ENCODE measurements around the gene SLC35G3.
"Not testable (repeated sequence)": the region's sequence is repeated elsewhere in the genome, so short reads cannot be mapped to it uniquely, and the experiment has no call there.

The SLC35G3 gene

GRCh38 chr17:35210741-35211140, 16.5 kb upstream of the SLC35G3 start:
- no peak for DNase-seq (ENCODE audit: low read depth)

- DNase-seq (ENCODE audit: low read depth), result not testable (repeated sequence)
Measured at GRCh38 chr17:35202582-35202981, 8.4 kb upstream of the SLC35G3 start.

- not testable (repeated sequence) for DNase-seq (ENCODE audit: low read depth)
Measured at GRCh38 chr17:35195062-35195461, 869 bp upstream of the SLC35G3 start.

GRCh38 chr17:35192708-35193107, 1.5 kb downstream of the SLC35G3 start:
- DNase-seq (ENCODE audit: low read depth), result no peak

GRCh38 chr17:35191001-35191695, 3.0 kb downstream of the SLC35G3 start:
- no peak for DNase-seq (ENCODE audit: low read depth)

- no peak for DNase-seq (ENCODE audit: low read depth)
Measured at GRCh38 chr17:35189291-35189690, 4.9 kb downstream of the SLC35G3 start.

- DNase-seq (ENCODE audit: low read depth), result no peak
Measured at GRCh38 chr17:35188111-35188510, 6.1 kb downstream of the SLC35G3 start.

GRCh38 chr17:35187481-35187880, 6.7 kb downstream of the SLC35G3 start:
- no peak for DNase-seq (ENCODE audit: low read depth)

GRCh38 chr17:35185849-35186248, 8.3 kb downstream of the SLC35G3 start:
- no peak for DNase-seq (ENCODE audit: low read depth)

- DNase-seq (ENCODE audit: low read depth), result no peak
Measured at GRCh38 chr17:35184274-35184673, 9.9 kb downstream of the SLC35G3 start.

GRCh38 chr17:35183332-35183731, 10.9 kb downstream of the SLC35G3 start:
- DNase-seq (ENCODE audit: low read depth), result no peak

GRCh38 chr17:35179379-35179778, 14.8 kb downstream of the SLC35G3 start:
- DNase-seq (ENCODE audit: low read depth), result not testable (repeated sequence)

- no peak for DNase-seq (ENCODE audit: low read depth)
Measured at GRCh38 chr17:35176897-35177296, 17.3 kb downstream of the SLC35G3 start.

- DNase-seq (ENCODE audit: low read depth), result no peak
Measured at GRCh38 chr17:35175638-35176415, 18.4 kb downstream of the SLC35G3 start.

- no peak for DNase-seq (ENCODE audit: low read depth)
Measured at GRCh38 chr17:35174835-35175334, 19.3 kb downstream of the SLC35G3 start.

- DNase-seq (ENCODE audit: low read depth), result not testable (repeated sequence)
Measured at GRCh38 chr17:35172321-35172720, 21.9 kb downstream of the SLC35G3 start.

GRCh38 chr17:35171834-35172233, 22.4 kb downstream of the SLC35G3 start:
- DNase-seq (ENCODE audit: low read depth), result no peak

GRCh38 chr17:35170968-35171771, 23.0 kb downstream of the SLC35G3 start:
- no peak for DNase-seq (ENCODE audit: low read depth)

GRCh38 chr17:35169835-35170363, 24.3 kb downstream of the SLC35G3 start:
- no peak for DNase-seq (ENCODE audit: low read depth)

- DNase-seq (ENCODE audit: low read depth), result peak; percentile 12
Measured at GRCh38 chr17:35167666-35168065, 26.5 kb downstream of the SLC35G3 start.

- no peak for DNase-seq (ENCODE audit: low read depth)
Measured at GRCh38 chr17:35167046-35167445, 27.1 kb downstream of the SLC35G3 start.

- no peak for DNase-seq (ENCODE audit: low read depth)
Measured at GRCh38 chr17:35166526-35166925, 27.7 kb downstream of the SLC35G3 start.

Measured in GM04503 (cell line).